Thyroid gland (tissue), 4 donors: Measurements from ENCODE around the gene CISTR.

Experiments
- POLR2A ChIP-seq, 2 donors: fragments of 450-650 bp; IDR thresholded peaks; one replicate each; pipeline ENCODE4 v1.6.1; 2017; ENCODE audit warnings: antibody characterized with exemption in 2 of 2, mild to moderate bottlenecking in 2 of 2, moderate library complexity in 1 of 2
- TF ChIP-seq, protein P1 (sequence below), 6 experiments: fragments of 200-600 bp in 3 of 6; fragments of 450-650 bp in 3 of 6; sonication (generic) in 3 of 6; IDR thresholded peaks; one replicate each; pipeline ENCODE4 v1.5.1; 2016 to 2019; ENCODE audit warnings: antibody characterized with exemption in 6 of 6, mild to moderate bottlenecking in 2 of 6, inconsistent platforms in 1 of 6, moderate library complexity in 1 of 6

DNA sequence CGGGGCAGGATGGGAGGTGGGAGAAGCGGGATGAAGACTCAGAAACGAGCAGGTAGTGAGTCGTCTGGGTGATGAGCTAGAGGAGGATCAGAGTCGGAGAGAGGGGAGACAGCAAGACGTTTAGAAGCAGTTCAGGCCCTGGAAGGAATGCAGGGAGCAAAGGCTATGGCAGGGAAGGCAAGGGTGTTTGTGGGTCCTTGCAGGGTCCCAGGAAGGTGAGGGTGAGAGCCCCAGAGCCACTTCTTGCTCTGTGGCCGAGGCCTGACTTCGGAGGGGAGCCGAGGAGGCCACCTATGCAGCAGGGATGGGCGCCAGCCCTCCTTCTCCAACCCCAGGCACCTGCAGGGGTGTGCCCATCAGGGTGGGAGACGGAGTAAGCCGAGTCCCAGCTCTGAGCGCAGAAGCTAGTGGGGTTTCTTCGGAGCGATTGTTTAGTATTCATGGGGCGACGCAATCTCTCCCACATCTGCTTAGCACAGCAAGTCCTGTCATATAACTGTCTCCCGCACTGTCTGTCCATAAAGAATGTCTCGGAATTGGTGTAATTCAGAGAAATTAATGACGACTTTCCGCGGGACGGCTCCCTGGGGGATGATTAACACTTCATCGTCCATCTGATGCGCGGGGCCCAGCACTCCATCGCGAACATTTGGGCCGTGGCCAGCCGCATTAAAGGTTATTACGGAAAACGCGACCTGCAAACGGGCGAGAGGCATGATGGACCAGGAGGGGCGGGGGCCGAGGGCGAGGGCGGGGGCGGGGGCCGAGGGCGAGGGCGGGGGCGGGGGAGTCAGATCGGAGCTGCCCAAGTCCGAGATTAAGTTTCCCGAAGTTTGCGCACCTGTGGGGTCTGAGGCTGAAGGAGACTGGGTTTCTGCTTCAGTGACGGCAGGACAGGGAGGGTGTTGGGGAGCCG is 12.3 kb downstream of the CISTR start:
- TF ChIP-seq, protein P1, sequence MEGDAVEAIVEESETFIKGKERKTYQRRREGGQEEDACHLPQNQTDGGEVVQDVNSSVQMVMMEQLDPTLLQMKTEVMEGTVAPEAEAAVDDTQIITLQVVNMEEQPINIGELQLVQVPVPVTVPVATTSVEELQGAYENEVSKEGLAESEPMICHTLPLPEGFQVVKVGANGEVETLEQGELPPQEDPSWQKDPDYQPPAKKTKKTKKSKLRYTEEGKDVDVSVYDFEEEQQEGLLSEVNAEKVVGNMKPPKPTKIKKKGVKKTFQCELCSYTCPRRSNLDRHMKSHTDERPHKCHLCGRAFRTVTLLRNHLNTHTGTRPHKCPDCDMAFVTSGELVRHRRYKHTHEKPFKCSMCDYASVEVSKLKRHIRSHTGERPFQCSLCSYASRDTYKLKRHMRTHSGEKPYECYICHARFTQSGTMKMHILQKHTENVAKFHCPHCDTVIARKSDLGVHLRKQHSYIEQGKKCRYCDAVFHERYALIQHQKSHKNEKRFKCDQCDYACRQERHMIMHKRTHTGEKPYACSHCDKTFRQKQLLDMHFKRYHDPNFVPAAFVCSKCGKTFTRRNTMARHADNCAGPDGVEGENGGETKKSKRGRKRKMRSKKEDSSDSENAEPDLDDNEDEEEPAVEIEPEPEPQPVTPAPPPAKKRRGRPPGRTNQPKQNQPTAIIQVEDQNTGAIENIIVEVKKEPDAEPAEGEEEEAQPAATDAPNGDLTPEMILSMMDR (IDR thresholded peaks at IDR 0.05): no peak
- no peak for TF ChIP-seq POLR2A (IDR thresholded peaks at IDR 0.05)
